ENCODE results near the gene ZNF22. TPM values are rescaled to one million over a fixed set of nuclear protein-coding genes. Genes with fewer than 3 reads are reported as not detected.

ZNF22 gene
- total RNA-seq, 4 donors from 2014 or later, result 23.4 to 30.2 (median 26.0) TPM

DNA sequence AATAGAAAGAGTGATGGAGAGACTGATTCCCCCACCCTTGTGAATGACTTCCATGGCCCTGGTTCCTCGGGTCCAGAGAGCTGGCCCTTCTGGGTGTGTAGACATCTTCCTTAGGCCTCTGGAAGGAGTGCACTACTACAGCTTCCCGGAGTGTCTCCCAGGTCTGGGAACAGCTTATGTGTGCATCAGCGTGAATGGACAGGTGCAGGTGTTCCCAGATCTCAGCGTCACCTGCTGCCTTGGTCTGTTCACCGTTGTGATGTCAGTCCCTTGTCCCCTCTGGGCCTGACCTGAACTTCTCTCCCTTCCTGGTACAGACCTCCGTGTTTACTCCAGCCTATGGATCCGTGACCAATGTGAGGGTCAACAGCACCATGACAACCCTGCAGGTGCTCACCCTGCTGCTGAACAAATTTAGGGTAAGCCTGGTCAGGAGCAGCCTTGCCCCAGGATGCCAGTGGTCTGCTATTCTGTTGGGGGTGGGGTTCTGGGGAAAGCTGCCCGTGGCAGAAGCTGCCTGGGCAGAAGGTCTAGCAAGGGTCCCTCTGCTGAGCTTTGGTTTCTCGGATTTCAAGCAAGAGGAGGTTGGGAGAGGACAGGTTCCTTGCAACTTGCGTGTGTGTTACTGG lies 11.7 kb upstream of the ZNF22 start:
- DNase-seq (ENCODE audit: low spot score in 2 of 2), result peak in 1 of 2 donors; percentile 4
- peak overlapping the region in 2 of 4 donors; percentile 15 to 97 for H3K27ac ChIP-seq
- H3K4me1 ChIP-seq, result peaks cover 0 to 78% (median 23%) of the 10 kb centered on the region in 4 donors
- no peak overlapping the region for H3K4me3 ChIP-seq
- 88 to 91% methylated on average over 10 of the region's 10 CpGs for WGBS, 2 donors
- peaks cover 0 to 96% (median 8%) of the 10 kb centered on the region in 3 donors for H3K36me3 ChIP-seq
- no peaks in the 10 kb centered on the region for H3K27me3 ChIP-seq
- TF ChIP-seq POLR2A (IDR thresholded peaks at IDR 0.05), result no peak
- TF ChIP-seq EP300 (IDR thresholded peaks at IDR 0.05), result no peak
- TF ChIP-seq, protein P1, sequence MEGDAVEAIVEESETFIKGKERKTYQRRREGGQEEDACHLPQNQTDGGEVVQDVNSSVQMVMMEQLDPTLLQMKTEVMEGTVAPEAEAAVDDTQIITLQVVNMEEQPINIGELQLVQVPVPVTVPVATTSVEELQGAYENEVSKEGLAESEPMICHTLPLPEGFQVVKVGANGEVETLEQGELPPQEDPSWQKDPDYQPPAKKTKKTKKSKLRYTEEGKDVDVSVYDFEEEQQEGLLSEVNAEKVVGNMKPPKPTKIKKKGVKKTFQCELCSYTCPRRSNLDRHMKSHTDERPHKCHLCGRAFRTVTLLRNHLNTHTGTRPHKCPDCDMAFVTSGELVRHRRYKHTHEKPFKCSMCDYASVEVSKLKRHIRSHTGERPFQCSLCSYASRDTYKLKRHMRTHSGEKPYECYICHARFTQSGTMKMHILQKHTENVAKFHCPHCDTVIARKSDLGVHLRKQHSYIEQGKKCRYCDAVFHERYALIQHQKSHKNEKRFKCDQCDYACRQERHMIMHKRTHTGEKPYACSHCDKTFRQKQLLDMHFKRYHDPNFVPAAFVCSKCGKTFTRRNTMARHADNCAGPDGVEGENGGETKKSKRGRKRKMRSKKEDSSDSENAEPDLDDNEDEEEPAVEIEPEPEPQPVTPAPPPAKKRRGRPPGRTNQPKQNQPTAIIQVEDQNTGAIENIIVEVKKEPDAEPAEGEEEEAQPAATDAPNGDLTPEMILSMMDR (IDR thresholded peaks at IDR 0.05), result no peak
- H3K9me3 ChIP-seq, result no peaks in the 10 kb centered on the region

DNA sequence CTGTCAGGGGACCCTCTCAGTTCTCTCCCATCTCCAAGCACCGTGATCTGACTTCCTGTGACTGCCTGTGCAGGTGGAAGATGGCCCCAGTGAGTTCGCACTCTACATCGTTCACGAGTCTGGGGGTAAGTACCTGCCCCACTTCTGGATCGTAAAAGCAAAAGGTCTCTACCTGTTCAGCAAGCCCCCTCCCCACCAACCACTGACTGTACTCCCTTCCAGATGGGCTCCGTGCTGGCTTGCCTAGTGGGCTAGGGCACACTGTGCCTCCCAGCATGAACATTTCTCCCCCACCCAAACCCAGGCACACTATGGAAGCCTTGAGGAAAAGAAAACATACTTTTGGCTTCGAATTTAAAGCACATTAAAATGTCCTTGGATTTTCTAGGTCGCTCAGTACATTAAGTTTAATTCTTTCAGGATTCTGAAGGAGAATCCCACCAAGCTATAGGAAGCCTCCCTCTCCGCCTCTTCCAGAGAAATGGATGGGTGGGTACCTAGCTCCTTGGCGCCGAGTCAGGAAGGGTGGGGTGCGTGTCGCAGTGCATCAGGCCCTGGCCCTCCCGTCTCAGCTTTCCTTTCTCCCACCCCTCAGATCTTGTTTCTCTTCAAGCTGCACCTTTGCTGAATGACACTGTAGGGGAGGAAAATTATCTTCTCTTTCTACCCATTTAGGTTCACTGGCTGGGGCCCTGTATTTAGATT lies 11.0 kb upstream of the ZNF22 start:
- H3K4me3 ChIP-seq, result no peak overlapping the region
- H3K4me1 ChIP-seq, result peaks cover 0 to 78% (median 26%) of the 10 kb centered on the region in 4 donors
- no peaks in the 10 kb centered on the region for H3K9me3 ChIP-seq
- DNase-seq (ENCODE audit: low spot score in 2 of 2), result peak in 1 of 2 donors; percentile 9
- WGBS, 2 donors, result 65 to 67% methylated on average over 14 of the region's 14 CpGs
- H3K36me3 ChIP-seq, result peaks cover 0 to 90% (median 6%) of the 10 kb centered on the region in 3 donors
- H3K27ac ChIP-seq, result peak overlapping the region in 2 of 4 donors; percentile 73 to 97
- H3K27me3 ChIP-seq, result no peaks in the 10 kb centered on the region
- TF ChIP-seq, protein P1 (IDR thresholded peaks at IDR 0.05), result no peak
- TF ChIP-seq POLR2A (IDR thresholded peaks at IDR 0.05) (no peak), EP300 (IDR thresholded peaks at IDR 0.05) (no peak)

DNA sequence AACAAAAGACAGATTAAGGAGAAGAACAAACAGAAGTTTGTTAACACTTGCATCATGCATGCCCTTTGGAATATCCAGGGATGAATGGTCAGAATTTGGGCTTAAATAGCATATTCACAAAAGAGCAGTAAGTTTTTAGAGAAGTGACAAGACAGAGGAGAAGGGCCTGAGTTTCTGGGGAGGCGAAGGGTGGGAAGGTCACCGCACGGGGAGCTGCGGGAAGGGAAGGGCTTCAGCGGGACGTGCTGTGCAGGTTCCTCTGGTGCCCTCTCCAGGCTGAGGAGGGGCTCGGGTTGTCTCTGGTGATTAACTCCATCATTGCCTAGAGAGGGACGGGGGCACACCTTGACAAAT lies 10.4 kb upstream of the ZNF22 start:
- peaks cover 0 to 84% (median under 1%) of the 10 kb centered on the region in 3 donors for H3K36me3 ChIP-seq
- H3K9me3 ChIP-seq, result no peaks in the 10 kb centered on the region
- no peaks in the 10 kb centered on the region for H3K27me3 ChIP-seq
- DNase-seq (ENCODE audit: low spot score in 2 of 2), result no peak
- 25 to 28% methylated on average over 8 of the region's 8 CpGs for WGBS, 2 donors
- TF ChIP-seq, protein P1 (IDR thresholded peaks at IDR 0.05), result peak in 1 of 5 experiments; percentile 37
- TF ChIP-seq POLR2A (IDR thresholded peaks at IDR 0.05), result no peak
- H3K4me3 ChIP-seq, result no peak overlapping the region
- peak overlapping the region in 3 of 4 donors; percentile 54 to 97 (median 73) for H3K27ac ChIP-seq
- H3K4me1 ChIP-seq, result peaks cover 0 to 78% (median 29%) of the 10 kb centered on the region in 4 donors

DNA sequence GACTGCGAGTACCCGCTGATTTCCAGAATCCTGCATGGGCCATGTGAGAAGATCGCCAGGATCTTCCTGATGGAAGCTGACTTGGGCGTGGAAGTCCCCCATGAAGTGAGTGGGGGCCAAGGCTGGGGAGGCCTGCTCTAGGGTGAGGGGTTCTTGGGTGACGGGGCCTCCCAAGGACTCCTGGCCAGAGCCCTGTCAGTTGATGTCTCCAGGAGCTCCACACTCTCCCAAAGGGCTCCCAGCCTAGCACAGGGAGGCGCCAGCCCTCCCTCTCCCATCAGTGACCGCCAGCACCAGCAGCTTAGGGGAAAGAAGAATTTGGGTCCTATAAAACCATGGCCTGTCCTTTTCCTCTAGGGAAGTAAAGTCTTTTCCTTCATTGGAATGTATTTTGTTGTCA lies 9.8 kb upstream of the ZNF22 start:
- H3K4me3 ChIP-seq, result no peak overlapping the region
- H3K27me3 ChIP-seq, result no peaks in the 10 kb centered on the region
- H3K9me3 ChIP-seq, result no peaks in the 10 kb centered on the region
- peak overlapping the region in 3 of 4 donors; percentile 54 to 97 (median 96) for H3K27ac ChIP-seq
- H3K4me1 ChIP-seq, result peaks cover 0 to 78% (median 32%) of the 10 kb centered on the region in 4 donors
- DNase-seq (ENCODE audit: low spot score in 2 of 2), result no peak
- TF ChIP-seq, protein P1 (IDR thresholded peaks at IDR 0.05), result no peak
- TF ChIP-seq POLR2A (IDR thresholded peaks at IDR 0.05), result no peak
- no peak for TF ChIP-seq EP300 (IDR thresholded peaks at IDR 0.05)
- H3K36me3 ChIP-seq, result peaks cover 0 to 79% (median 0%) of the 10 kb centered on the region in 3 donors
- 94% methylated on average over 7 of the region's 7 CpGs for WGBS, 2 donors

DNA sequence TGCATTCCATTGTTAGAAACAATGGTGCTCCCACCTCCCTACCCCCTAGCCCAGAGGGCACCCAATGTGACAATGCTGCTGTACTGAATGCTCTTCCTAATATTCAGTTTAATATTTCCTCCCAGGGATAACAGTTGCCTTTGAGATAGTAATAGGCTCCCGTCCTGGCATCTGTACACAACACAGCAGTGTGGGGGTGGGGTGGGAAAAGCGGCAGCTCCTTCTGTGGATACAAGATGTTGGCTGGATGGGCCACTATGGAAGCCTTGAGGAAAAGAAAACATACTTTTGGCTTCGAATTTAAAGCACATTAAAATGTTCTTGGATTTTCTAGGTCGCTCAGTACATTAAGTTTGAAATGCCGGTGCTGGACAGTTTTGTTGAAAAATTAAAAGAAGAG lies 9.2 kb upstream of the ZNF22 start:
- Histone ChIP-seq H3K4me1 (peaks cover 0 to 78% (median 38%) of the 10 kb centered on the region in 4 donors), H3K9me3 (no peaks in the 10 kb centered on the region), H3K27ac (peak overlapping the region in 3 of 4 donors; percentile 54 to 97 (median 96)), H3K4me3 (no peak overlapping the region), H3K27me3 (no peaks in the 10 kb centered on the region), H3K36me3 (peaks cover 0 to 73% (median 0%) of the 10 kb centered on the region in 3 donors)
- DNase-seq (ENCODE audit: low spot score in 2 of 2), result peak in 1 of 2 donors; percentile 25
- TF ChIP-seq POLR2A (IDR thresholded peaks at IDR 0.05), result no peak
- TF ChIP-seq EP300 (IDR thresholded peaks at IDR 0.05), result no peak
- WGBS, 2 donors, result 33 to 45% methylated on average over 5 of the region's 5 CpGs
